ENCODE data around the gene ATP11A.
A peak's percentile ranks its signal among the peaks of the same experiment; 100 is the strongest.
"Not testable (repeated sequence)": the region's sequence is repeated elsewhere in the genome, so short reads cannot be mapped to it uniquely, and the experiment has no call there.

ATP11A gene

DNA sequence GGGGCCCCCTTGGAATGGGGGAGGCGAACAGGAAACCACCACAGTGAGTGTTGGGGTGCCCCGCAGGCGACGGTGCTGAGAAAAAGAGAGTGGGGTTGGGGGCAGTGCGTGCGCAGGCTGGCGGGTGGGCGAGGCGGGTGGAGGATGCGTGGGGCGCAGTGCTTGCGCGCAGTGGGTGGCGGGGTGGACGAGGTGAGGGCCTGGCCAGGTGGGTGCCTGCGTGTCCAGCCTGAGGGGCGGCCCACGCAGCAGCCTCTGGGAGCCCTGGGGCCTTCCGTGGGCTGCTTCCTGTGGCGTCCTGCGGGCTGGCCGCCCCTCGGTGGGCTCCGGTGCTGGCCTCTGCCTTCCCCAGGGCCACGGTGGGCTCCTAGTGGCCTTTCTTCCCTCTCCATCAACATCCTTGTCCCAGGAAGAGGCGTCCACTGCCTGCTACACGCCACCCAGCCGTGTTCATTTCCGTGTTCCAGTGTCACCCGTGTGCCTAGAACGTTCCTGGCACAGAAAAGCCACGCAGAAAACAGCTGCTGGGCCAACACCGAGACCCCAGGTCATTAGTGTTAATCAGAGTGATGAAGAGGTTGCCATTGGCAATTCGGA lies 7.1 kb downstream of the ATP11A start:
- H3K27me3 Mint-ChIP-seq = no peaks in the 10 kb centered on the region
- peaks cover 3% of the 10 kb centered on the region for H3K36me3 Mint-ChIP-seq
- H3K4me1 Mint-ChIP-seq = peaks cover 51% of the 10 kb centered on the region
- no peak overlapping the region for H3K4me3 Mint-ChIP-seq
- H3K9me3 Mint-ChIP-seq = no peaks in the 10 kb centered on the region
- H3K27ac Mint-ChIP-seq = no peak overlapping the region

- Mint-ChIP-seq H3K4me3 (no peak overlapping the region), H3K4me1 (peaks cover 46% of the 10 kb centered on the region), H3K27ac (no peak overlapping the region), H3K27me3 (no peaks in the 10 kb centered on the region), H3K9me3 (no peaks in the 10 kb centered on the region), H3K36me3 (peaks cover 3% of the 10 kb centered on the region)
These were observed 8.2 kb downstream of the ATP11A start for GRCh38 chr13:112697756-112698655.

GRCh38 chr13:112699322-112699918 lies 9.6 kb downstream of the ATP11A start:
- Mint-ChIP-seq H3K36me3 (peaks cover 3% of the 10 kb centered on the region), H3K27ac (no peak overlapping the region)

DNA sequence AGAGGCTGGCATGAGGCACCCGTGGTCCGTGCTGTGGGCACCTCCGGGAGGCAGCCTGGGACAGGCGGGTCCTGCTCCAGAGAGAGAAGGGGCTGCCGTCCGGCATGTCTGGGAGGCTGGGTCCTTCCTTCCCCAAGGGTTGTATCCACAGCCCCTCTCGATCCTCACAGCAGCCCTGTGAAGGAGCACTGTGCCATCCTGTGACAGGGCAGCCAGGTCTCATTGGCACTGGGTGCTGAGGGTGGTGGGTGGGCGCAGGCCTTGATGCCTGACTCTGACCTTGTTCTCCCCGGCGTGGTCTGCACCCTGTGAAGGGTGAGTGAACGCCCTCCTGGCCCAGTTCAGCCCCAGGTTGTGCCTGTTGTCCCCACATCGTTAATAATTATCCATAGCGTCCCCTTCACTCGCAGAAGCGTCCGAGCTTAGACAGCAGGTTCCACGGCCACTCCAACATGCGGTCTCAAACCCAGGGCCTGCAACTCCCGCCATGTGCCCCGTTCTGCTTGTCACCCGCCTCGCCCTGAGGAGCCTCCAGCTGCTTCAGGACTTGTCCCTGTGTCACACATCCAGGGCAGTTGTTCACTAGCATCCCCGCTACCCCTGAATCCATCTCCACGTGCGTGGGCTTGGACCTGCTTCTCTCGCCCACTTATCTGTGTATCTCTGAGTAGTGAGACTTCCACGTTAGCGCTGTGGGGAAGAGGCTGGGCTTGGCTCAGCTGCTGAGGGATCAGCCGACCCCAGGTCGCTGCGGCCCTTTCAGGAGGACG lies 10.6 kb downstream of the ATP11A start:
- Mint-ChIP-seq H3K9me3 (no peaks in the 10 kb centered on the region), H3K27me3 (no peaks in the 10 kb centered on the region), H3K36me3 (peaks cover 3% of the 10 kb centered on the region), H3K4me1 (peaks cover 38% of the 10 kb centered on the region), H3K27ac (no peak overlapping the region), H3K4me3 (no peak overlapping the region)

More at GRCh38 chr13:112699322-112699918, 9.6 kb downstream of the ATP11A start:
- Mint-ChIP-seq H3K4me1 (peaks cover 47% of the 10 kb centered on the region), H3K4me3 (no peak overlapping the region), H3K9me3 (no peaks in the 10 kb centered on the region), H3K27me3 (no peaks in the 10 kb centered on the region)

GRCh38 chr13:112702341-112702985 lies 12.6 kb downstream of the ATP11A start:
- Mint-ChIP-seq H3K4me1 (peaks cover 43% of the 10 kb centered on the region), H3K27ac (no peak overlapping the region), H3K27me3 (no peaks in the 10 kb centered on the region), H3K9me3 (no peaks in the 10 kb centered on the region), H3K36me3 (peaks cover 6% of the 10 kb centered on the region), H3K4me3 (no peak overlapping the region)

- peaks cover 40% of the 10 kb centered on the region for H3K4me1 Mint-ChIP-seq
- no peak overlapping the region for H3K4me3 Mint-ChIP-seq
- no peaks in the 10 kb centered on the region for H3K9me3 Mint-ChIP-seq
- no peak overlapping the region for H3K27ac Mint-ChIP-seq
- peaks cover 6% of the 10 kb centered on the region for H3K36me3 Mint-ChIP-seq
- no peaks in the 10 kb centered on the region for H3K27me3 Mint-ChIP-seq
These were observed 13.1 kb downstream of the ATP11A start for GRCh38 chr13:112702986-112703379.

DNA sequence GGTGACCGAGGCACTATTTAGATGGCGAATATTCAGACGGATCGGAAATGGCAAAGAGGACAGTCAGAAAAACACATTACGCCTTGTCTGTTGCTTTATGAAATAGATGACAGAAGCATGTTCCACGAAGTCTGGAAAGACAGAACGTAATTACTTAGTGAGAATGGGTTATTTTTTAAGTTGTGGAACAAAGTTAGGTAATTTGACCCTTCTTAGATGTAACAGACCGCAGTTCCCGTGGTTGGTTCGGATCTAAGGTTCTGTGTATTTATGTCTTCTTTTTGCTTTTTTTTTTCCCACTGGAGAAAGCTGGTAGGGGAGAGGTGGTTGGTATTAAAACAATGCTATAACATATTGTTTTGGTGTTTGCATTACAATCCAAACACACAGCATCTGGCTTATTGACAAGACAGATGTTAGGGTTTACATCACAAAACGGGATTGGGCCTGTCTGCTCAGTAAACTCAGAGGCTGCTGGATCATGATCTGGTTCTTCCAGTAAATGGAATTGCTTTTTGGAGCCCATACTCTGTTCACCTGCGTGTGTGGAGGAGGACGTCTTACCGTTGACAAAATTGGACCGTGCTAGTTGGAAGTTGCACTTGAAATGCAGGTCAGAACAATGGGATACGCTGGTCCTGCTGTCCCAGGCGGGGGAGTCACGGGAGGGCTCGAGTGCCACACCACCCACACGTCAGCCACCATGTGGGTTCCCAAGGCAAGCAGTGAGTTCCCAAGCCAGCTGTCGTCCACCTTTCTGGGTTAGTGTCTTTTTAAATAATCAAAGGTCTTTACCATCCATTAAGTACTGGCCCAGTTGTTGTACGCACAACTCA lies 13.8 kb downstream of the ATP11A start:
- Mint-ChIP-seq H3K36me3 (peaks cover 4% of the 10 kb centered on the region), H3K9me3 (no peaks in the 10 kb centered on the region), H3K27ac (no peak overlapping the region), H3K27me3 (no peaks in the 10 kb centered on the region), H3K4me1 (peaks cover 35% of the 10 kb centered on the region), H3K4me3 (no peak overlapping the region)

- peak overlapping the region; percentile 51 for H3K27ac Mint-ChIP-seq
- peaks cover 4% of the 10 kb centered on the region for H3K36me3 Mint-ChIP-seq
- no peaks in the 10 kb centered on the region for H3K27me3 Mint-ChIP-seq
- no peaks in the 10 kb centered on the region for H3K9me3 Mint-ChIP-seq
- no peak overlapping the region for H3K4me3 Mint-ChIP-seq
- H3K4me1 Mint-ChIP-seq = peaks cover 32% of the 10 kb centered on the region
These were observed 14.7 kb downstream of the ATP11A start for GRCh38 chr13:112704308-112705145.

DNA sequence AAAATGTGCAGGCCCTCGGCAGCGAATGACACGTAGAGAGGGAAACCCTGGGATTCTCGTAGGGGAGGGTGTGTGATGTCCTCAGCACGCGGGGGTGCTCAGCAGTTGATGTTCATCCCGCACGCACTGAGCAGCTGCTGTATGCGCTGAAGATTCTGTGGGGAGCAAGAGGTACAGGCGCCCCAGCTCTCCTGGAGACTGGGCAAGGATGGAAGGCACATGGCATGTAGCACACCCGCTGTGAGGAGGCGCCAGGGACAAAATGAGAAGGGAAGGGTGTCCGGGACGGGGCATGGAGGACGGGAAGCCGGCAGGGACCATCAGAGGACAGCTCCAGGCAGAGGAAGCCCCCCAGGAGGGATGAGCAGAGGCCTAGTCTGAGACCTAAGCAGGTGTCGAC lies 15.4 kb downstream of the ATP11A start:
- H3K27ac Mint-ChIP-seq = no peak overlapping the region
- peaks cover 4% of the 10 kb centered on the region for H3K36me3 Mint-ChIP-seq
- no peaks in the 10 kb centered on the region for H3K27me3 Mint-ChIP-seq
- H3K4me1 Mint-ChIP-seq = peaks cover 32% of the 10 kb centered on the region
- H3K4me3 Mint-ChIP-seq = no peak overlapping the region
- H3K9me3 Mint-ChIP-seq = no peaks in the 10 kb centered on the region

DNA sequence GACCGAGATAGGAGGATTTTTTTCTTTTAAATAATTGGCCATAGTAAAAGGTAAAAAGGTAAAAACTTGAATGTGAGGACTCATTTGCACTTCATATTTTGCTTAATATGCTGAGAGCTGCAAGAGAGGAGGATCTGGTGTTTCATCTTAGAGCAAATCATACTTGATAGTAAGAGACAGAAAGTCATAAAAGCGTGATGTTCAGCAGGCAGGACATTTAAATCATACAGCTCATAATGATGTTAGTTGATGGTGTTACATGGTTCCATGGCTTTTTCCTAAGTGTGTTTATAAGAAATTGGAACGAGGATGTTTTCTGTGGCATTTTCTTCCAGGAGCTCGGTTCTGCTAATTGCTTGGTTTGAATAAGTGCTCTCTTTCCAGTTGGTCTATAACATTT lies 16.3 kb downstream of the ATP11A start:
- no peaks in the 10 kb centered on the region for H3K9me3 Mint-ChIP-seq
- peaks cover 32% of the 10 kb centered on the region for H3K4me1 Mint-ChIP-seq
- H3K27ac Mint-ChIP-seq = no peak overlapping the region

GRCh38 chr13:112708560-112709240 lies 18.9 kb downstream of the ATP11A start:
- H3K4me1 Mint-ChIP-seq = peaks cover 23% of the 10 kb centered on the region
- H3K27me3 Mint-ChIP-seq = no peaks in the 10 kb centered on the region
- H3K9me3 Mint-ChIP-seq = no peaks in the 10 kb centered on the region
- H3K4me3 Mint-ChIP-seq = no peak overlapping the region
- H3K27ac Mint-ChIP-seq = no peak overlapping the region
- H3K36me3 Mint-ChIP-seq = peaks cover 4% of the 10 kb centered on the region

More for the DNA sequence above, 16.3 kb downstream of the ATP11A start:
- H3K27me3 Mint-ChIP-seq = no peaks in the 10 kb centered on the region
- peaks cover 4% of the 10 kb centered on the region for H3K36me3 Mint-ChIP-seq
- no peak overlapping the region for H3K4me3 Mint-ChIP-seq

DNA sequence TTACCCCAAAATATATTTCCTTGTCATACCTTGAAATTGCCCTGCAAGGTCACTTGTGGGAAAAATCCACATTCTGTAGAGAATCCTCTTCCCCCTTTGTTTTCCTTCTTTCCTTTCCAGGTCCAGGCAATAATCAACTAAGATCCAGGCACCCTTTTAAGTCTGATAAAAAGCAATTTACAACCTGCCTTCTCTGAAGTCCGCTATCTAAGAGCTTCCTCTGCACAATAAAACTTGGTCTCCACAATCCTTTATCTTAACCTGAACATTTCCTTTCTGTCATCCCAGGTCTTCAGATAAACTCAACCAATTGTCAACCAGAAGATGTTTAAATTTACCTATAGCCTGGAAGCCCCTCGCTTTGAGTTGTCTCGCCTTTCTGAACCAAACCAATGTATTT lies 19.5 kb downstream of the ATP11A start:
- not testable (repeated sequence) for H3K36me3 Mint-ChIP-seq, H3K27me3 Mint-ChIP-seq, H3K4me3 Mint-ChIP-seq, H3K27ac Mint-ChIP-seq, H3K9me3 Mint-ChIP-seq
- peaks cover 19% of the 10 kb centered on the region for H3K4me1 Mint-ChIP-seq
